OCI-LY7 (cell line): ENCODE data around the gene C19orf73.

ENCODE experiments used
- EZH2phosphoT487 ChIP-seq: fragments of 200-600 bp; sonication (generic); IDR thresholded peaks from 2 replicates; pipeline ENCODE4 v1.6.1; 2018; ENCODE audit warnings: low read depth, borderline replicate concordance, mild to moderate bottlenecking, mixed run types, antibody characterized with exemption, low read length, moderate library complexity, mixed read lengths
- TF ChIP-seq, protein P1 (sequence below): fragments of 200-600 bp; sonication (generic); conservative IDR thresholded peaks from 2 replicates; pipeline ENCODE4 v1.5.1; 2014; ENCODE audit warnings: mild to moderate bottlenecking, antibody characterized with exemption, low read length, moderate library complexity, mixed read lengths

GRCh38 chr19:49073514-49074378 is 45.2 kb downstream of the C19orf73 start:
- TF ChIP-seq, protein P1, sequence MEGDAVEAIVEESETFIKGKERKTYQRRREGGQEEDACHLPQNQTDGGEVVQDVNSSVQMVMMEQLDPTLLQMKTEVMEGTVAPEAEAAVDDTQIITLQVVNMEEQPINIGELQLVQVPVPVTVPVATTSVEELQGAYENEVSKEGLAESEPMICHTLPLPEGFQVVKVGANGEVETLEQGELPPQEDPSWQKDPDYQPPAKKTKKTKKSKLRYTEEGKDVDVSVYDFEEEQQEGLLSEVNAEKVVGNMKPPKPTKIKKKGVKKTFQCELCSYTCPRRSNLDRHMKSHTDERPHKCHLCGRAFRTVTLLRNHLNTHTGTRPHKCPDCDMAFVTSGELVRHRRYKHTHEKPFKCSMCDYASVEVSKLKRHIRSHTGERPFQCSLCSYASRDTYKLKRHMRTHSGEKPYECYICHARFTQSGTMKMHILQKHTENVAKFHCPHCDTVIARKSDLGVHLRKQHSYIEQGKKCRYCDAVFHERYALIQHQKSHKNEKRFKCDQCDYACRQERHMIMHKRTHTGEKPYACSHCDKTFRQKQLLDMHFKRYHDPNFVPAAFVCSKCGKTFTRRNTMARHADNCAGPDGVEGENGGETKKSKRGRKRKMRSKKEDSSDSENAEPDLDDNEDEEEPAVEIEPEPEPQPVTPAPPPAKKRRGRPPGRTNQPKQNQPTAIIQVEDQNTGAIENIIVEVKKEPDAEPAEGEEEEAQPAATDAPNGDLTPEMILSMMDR: peak; percentile 52
- TF ChIP-seq EZH2phosphoT487: no peak
